Mononuclear cell (primary cell): ENCODE data around the gene SAA2. TPM values are rescaled to one million over a fixed set of nuclear protein-coding genes. Genes with fewer than 3 reads are reported as not detected.

ENCODE experiments used
- total RNA-seq: library from RNA; depleted of rRNA; stranded (reverse); fragments of >200 nt; gene quantifications from one replicate; pipeline ENCODE4 v1.2.3, GENCODE V29; 2012

SAA2 gene
- total RNA-seq, 1 donor = 0.63 TPM

Other genes with a start within 250 kb of the SAA2 start
- gene SERGEF, start 235.6 kb downstream of the SAA2 start, total RNA-seq = 61.8 TPM
- gene TPH1, start 202.4 kb downstream of the SAA2 start, total RNA-seq = 0.94 TPM
- 21.5 TPM for gene SAAL1, start 142.6 kb downstream of the SAA2 start, total RNA-seq
- not detected for gene MRGPRX3, start 116.1 kb downstream of the SAA2 start, total RNA-seq
- not detected for gene MRGPRX4, start 75.8 kb downstream of the SAA2 start, total RNA-seq
- not detected for gene SAA4, start 11.9 kb downstream of the SAA2 start, total RNA-seq
- gene SAA1, start 17.6 kb upstream of the SAA2 start, total RNA-seq = not detected
- 30.2 TPM for gene HPS5, start 73.5 kb upstream of the SAA2 start, total RNA-seq
- 34.0 TPM for gene GTF2H1, start 73.9 kb upstream of the SAA2 start, total RNA-seq
- 230 TPM for gene LDHA, start 145.9 kb upstream of the SAA2 start, total RNA-seq
- gene LDHC, start 163.7 kb upstream of the SAA2 start, total RNA-seq = not detected
- gene LDHAL6A, start 207.2 kb upstream of the SAA2 start, total RNA-seq = 0.10 TPM